Uterus (tissue), 2 donors: ENCODE measurements around the gene CMTM5.

Experiments
- CTCF ChIP-seq, 4 experiments: fragments of 200-600 bp in 2 of 4; fragments of 450-650 bp in 2 of 4; sonication (generic) in 2 of 4; IDR thresholded peaks; one replicate each; pipeline ENCODE4 v1.5.1; 2016 to 2019; ENCODE audit warnings: antibody characterized with exemption in 4 of 4, mild to moderate bottlenecking in 2 of 4, moderate library complexity in 1 of 4
- POLR2A ChIP-seq, 2 donors: fragments of 450-650 bp; IDR thresholded peaks; one replicate each; pipeline ENCODE4 v1.6.1; 2016; ENCODE audit warnings: antibody characterized with exemption in 2 of 2, mild to moderate bottlenecking in 1 of 2, moderate library complexity in 1 of 2

DNA sequence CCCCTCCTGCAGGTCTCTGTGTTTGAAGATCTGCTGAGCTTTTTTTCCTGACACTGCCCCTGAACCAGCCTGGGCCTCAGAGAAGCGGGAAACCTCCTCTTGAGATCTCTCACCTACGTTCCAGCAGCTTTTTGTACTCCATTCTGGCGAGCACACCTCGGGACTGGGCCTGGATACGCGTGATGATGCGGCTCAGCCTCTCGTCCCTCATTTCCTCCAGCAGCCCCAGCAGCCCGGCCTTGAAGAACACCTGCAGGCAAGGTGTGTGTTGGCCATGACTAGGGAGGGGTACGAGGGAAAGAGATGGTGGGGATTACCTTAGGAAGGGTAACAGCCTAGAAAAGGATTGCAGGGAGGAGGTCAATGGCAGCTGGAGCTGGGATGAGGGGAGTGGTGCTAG is 48.3 kb downstream of the CMTM5 start:
- TF ChIP-seq CTCF (IDR thresholded peaks at IDR 0.05) (no peak), POLR2A (IDR thresholded peaks at IDR 0.05) (no peak)
